Measurements from ENCODE around the gene IMMP2L.
A peak's percentile ranks its signal among the peaks of the same experiment; 100 is the strongest.
"Not testable (repeated sequence)": the region's sequence is repeated elsewhere in the genome, so short reads cannot be mapped to it uniquely, and the experiment has no call there.

IMMP2L gene

DNA sequence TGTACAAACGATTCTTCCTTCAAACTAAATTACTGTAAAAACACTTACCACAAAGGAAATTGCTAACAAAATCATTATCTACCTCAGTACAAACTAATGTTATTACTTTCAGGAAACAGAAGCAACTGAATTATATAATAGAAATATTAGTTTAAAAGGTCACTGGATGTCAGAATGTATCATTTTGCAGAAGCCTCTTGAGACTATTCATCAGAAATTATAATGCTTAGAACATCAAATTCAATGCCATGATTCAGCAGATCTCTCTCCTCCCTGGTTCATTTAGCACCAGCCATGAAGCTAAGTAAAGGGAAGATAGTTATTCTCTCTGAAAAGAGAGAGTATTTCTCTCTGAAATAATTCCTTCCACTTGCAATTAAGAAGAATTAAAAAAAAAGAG, 223.3 kb downstream of the IMMP2L start:
- TF ChIP-seq, protein P1, sequence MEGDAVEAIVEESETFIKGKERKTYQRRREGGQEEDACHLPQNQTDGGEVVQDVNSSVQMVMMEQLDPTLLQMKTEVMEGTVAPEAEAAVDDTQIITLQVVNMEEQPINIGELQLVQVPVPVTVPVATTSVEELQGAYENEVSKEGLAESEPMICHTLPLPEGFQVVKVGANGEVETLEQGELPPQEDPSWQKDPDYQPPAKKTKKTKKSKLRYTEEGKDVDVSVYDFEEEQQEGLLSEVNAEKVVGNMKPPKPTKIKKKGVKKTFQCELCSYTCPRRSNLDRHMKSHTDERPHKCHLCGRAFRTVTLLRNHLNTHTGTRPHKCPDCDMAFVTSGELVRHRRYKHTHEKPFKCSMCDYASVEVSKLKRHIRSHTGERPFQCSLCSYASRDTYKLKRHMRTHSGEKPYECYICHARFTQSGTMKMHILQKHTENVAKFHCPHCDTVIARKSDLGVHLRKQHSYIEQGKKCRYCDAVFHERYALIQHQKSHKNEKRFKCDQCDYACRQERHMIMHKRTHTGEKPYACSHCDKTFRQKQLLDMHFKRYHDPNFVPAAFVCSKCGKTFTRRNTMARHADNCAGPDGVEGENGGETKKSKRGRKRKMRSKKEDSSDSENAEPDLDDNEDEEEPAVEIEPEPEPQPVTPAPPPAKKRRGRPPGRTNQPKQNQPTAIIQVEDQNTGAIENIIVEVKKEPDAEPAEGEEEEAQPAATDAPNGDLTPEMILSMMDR (conservative IDR thresholded peaks at IDR 0.05; ENCODE audit: low read depth, low read length): no peak
- no peak overlapping the region for H3K4me3 ChIP-seq (ENCODE audit: low read length)
- no peak for DNase-seq (ENCODE audit: low read depth)

DNA sequence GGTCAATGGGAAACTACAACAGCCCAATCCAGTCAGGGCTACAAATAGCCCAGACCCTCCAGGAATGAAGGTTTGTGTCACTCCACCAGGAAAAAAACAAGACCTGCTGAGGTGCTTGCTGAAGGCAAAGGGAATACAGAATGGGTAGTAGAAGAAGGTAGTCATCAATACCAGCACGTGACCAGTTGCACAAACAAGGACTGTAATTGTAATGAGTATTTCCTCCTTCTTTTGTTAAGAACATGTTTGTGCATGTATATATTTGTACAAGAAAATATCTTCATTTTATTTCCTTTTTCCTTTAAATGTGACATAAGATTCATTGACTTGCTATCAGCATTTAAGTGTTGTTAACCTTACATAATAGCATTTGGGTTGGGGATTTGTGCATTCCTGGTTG, 229.3 kb downstream of the IMMP2L start:
- H3K4me3 ChIP-seq (ENCODE audit: low read length): no peak overlapping the region
- no peak for DNase-seq (ENCODE audit: low read depth)
- TF ChIP-seq, protein P1 (conservative IDR thresholded peaks at IDR 0.05; ENCODE audit: low read depth, low read length): no peak

DNA sequence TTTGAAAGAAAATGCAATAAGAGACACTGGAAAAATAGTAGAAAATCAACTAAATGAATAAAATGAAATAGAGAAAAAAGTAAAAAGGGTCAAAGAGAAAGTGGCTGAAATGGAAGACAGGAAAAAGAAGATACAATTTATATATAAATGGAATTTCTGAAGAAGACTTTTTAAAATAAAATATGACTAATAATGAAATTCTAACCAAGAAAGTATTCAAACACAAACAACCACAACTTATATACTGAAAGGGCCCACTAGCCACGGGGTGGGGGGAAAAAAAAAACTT, 232.1 kb downstream of the IMMP2L start:
- no peak for DNase-seq (ENCODE audit: low read depth)
- H3K4me3 ChIP-seq (ENCODE audit: low read length): no peak overlapping the region
- TF ChIP-seq, protein P1 (conservative IDR thresholded peaks at IDR 0.05; ENCODE audit: low read depth, low read length): no peak

DNA sequence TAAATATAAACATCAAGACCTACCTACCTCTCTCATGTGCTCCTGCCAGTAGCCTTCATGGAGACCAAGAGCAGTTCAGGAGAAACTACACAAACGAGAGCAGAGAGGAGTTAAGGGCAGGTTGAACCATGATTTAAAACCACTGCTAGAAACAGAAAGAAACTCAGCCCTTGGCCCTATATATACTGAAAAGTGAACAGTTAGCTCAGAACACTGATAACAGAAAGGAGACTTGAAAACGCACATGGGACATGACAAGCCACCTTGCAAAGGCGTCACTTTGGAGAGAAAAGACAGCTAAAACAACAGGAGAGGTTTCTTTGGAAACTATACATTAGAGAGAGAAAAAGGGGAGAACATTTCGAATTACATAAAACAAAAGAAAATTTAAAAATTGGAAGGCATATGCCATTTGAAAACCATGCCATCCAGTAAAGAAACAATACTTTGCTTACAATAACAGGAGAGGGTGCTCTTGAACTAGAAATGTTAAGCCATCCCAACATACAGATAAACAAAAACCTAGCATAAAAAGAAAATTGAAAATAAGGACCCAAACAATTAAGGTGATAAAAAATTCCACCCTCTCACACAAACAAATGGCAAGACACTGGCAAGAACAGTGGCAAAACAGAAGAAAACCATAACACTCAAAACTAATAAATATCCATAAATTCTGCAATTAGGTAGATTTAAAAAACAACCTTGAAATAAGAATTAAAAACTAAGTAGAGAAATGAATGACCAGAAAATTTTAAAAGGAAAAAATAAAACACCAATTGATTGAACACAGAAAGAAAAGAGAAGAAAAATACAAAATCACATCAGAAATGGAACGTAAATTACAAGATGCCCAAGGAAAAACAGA, 232.7 kb downstream of the IMMP2L start:
- TF ChIP-seq, protein P1 (conservative IDR thresholded peaks at IDR 0.05; ENCODE audit: low read depth, low read length): peak; percentile 15
- no peak for DNase-seq (ENCODE audit: low read depth)
- H3K4me3 ChIP-seq (ENCODE audit: low read length): no peak overlapping the region

DNA sequence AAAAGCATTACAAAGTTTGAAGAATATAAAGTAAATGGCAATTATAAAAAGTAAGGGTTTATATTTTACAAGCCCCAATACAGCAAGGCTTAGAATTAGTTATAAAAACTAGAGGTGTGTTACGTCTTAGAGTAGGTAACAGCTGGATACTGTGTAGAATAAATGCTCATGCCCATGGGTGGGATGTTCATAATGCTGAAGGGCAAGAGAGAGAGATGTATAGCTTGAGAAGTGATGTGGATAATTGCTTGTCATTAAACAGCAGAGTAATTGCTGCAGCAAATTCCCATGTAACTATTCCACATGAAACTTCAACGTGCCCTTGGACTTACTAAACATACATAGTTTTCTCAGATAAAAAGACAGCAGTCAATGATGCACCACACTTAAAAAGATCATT, 233.8 kb downstream of the IMMP2L start:
- TF ChIP-seq, protein P1 (conservative IDR thresholded peaks at IDR 0.05; ENCODE audit: low read depth, low read length): no peak
- no peak overlapping the region for H3K4me3 ChIP-seq (ENCODE audit: low read length)
- DNase-seq (ENCODE audit: low read depth): no peak

- no peak overlapping the region for H3K4me3 ChIP-seq (ENCODE audit: low read length)
- DNase-seq (ENCODE audit: low read depth): no peak
- TF ChIP-seq, protein P1 (conservative IDR thresholded peaks at IDR 0.05; ENCODE audit: low read depth, low read length): no peak
Measured at GRCh38 chr7:111324776-111325175, 237.5 kb downstream of the IMMP2L start.

DNA sequence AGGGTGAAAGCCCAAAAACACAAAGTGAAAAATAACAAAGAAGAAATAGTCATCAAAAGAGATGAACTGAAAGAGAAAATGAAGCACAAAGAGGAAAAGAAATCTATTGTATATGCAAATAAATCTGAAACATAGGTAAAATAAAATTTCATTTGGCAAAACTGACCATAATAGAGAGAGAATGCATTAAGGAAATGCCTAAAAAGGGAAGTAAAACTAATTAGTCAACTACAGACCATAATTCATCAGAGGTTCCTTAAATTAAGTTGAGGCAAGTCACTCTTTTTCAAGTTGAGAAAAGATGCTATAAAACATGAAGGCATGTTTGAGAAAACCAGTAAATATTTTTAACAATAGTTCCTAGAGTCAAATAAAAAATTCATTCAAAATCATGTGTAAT, 238.1 kb downstream of the IMMP2L start:
- DNase-seq (ENCODE audit: low read depth): no peak
- H3K4me3 ChIP-seq (ENCODE audit: low read length): no peak overlapping the region
- TF ChIP-seq, protein P1 (conservative IDR thresholded peaks at IDR 0.05; ENCODE audit: low read depth, low read length): no peak

DNA sequence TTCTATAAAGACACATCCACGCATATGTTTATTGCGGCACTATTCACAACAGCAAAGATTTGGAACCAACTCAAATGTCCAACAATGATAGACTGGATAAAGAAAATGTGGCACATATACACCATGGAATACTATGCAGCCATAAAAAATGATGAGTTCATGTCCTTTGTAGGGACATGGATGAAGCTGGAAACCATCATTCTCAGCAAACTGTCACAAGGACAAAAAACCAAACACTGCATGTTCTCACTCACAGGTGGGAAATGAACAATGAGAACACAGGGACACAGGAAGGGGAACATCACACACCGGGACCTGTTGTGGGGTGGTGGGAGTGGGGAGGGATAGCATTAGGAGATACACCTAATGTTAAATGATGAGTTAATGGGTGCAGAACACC, 238.6 kb downstream of the IMMP2L start:
- not testable (repeated sequence) for H3K4me3 ChIP-seq (ENCODE audit: low read length); DNase-seq (ENCODE audit: low read depth)

All from retinal pigment epithelial cell (primary cell).